Astrocyte (in vitro differentiated cells and primary cell): ENCODE measurements around the gene ZNF22. TPM values are rescaled to one million over a fixed set of nuclear protein-coding genes. Genes with fewer than 3 reads are reported as not detected.

Source experiments
- DNase-seq: peaks from one replicate; pipeline ENCODE4 v3.0.0-alpha.2; 2010; ENCODE audit warnings: low read depth
- FAIRE-seq: peaks from 2 replicates; lab custom pipeline; 2011; peaks lifted over from hg19 to GRCh38; lab: Jason Lieb, UNC
- H2AFZ ChIP-seq: 2 replicates; pipeline ENCODE4 v1.6.0; 2012; ENCODE audit warnings: low read depth, low read length, inconsistent platforms
- H3K27ac ChIP-seq: 2 replicates; pipeline ENCODE4 v1.5.1; 2011; ENCODE audit warnings: low read depth, low read length, inconsistent platforms
- H3K27me3 ChIP-seq: 2 replicates; pipeline ENCODE4 v1.6.0; 2011; ENCODE audit warnings: low read length, inconsistent platforms; ENCODE audit not compliant: insufficient read depth
- H3K36me3 ChIP-seq: 2 replicates; pipeline ENCODE4 v1.5.1; 2011; ENCODE audit warnings: low read length, inconsistent platforms; ENCODE audit not compliant: insufficient read depth
- H3K4me1 ChIP-seq: 2 replicates; pipeline ENCODE4 v1.5.1; 2011; ENCODE audit warnings: low read length, inconsistent platforms; ENCODE audit not compliant: insufficient read depth
- H3K4me2 ChIP-seq: 2 replicates; pipeline ENCODE4 v1.6.0; 2012; ENCODE audit warnings: low read length, inconsistent platforms
- H3K4me3 ChIP-seq: 2 replicates; pipeline ENCODE4 v1.5.1; 2011; ENCODE audit warnings: low read depth, mild to moderate bottlenecking, low read length, inconsistent platforms; ENCODE audit not compliant: insufficient read depth
- H3K79me2 ChIP-seq: 2 replicates; pipeline ENCODE4 v1.6.0; 2012; ENCODE audit warnings: mild to moderate bottlenecking, low read length, inconsistent platforms; ENCODE audit not compliant: insufficient read depth
- H3K9ac ChIP-seq: 2 replicates; pipeline ENCODE4 v1.6.0; 2012; ENCODE audit warnings: mild to moderate bottlenecking, low read length, inconsistent platforms
- H3K9me3 ChIP-seq: 2 replicates; pipeline ENCODE4 v1.5.1; 2012; ENCODE audit warnings: low read depth, mild to moderate bottlenecking, low read length, inconsistent platforms; ENCODE audit not compliant: insufficient read depth
- H4K20me1 ChIP-seq: 2 replicates; pipeline ENCODE4 v1.6.0; 2012; ENCODE audit warnings: low read length, inconsistent platforms; ENCODE audit not compliant: insufficient read depth
- H3K27ac Mint-ChIP-seq: one replicate; pipeline ENCODE4 v1.8.0; 2021; ENCODE audit warnings: mild to moderate bottlenecking, mixed read lengths; ENCODE audit not compliant: unreplicated experiment
- H3K27me3 Mint-ChIP-seq: one replicate; pipeline ENCODE4 v1.8.0; 2021; ENCODE audit warnings: low read depth, mixed read lengths; ENCODE audit not compliant: unreplicated experiment
- H3K36me3 Mint-ChIP-seq: one replicate; pipeline ENCODE4 v1.8.0; 2021; ENCODE audit warnings: low read depth, mixed read lengths; ENCODE audit not compliant: unreplicated experiment
- H3K4me1 Mint-ChIP-seq: one replicate; pipeline ENCODE4 v1.8.0; 2021; ENCODE audit warnings: low read depth, mixed read lengths; ENCODE audit not compliant: unreplicated experiment
- H3K4me3 Mint-ChIP-seq: one replicate; pipeline ENCODE4 v1.8.0; 2021; ENCODE audit warnings: mild to moderate bottlenecking, moderate library complexity, mixed read lengths; ENCODE audit not compliant: unreplicated experiment
- H3K9me3 Mint-ChIP-seq: one replicate; pipeline ENCODE4 v1.8.0; 2021; ENCODE audit warnings: mild to moderate bottlenecking, mixed read lengths; ENCODE audit not compliant: unreplicated experiment
- CTCF ChIP-seq: IDR thresholded peaks from 2 replicates; pipeline ENCODE4 v1.5.1; 2011; ENCODE audit warnings: low read depth, mild to moderate bottlenecking, inconsistent platforms, low read length, moderate library complexity; ENCODE audit not compliant: insufficient read depth
- EZH2 ChIP-seq: IDR thresholded peaks from 2 replicates; pipeline ENCODE4 v1.6.1; 2012; ENCODE audit warnings: mild to moderate bottlenecking, low read length, inconsistent platforms; ENCODE audit not compliant: insufficient read depth
- total RNA-seq: library from RNA; stranded (reverse); gene quantifications from 2 replicates; pipeline ENCODE4 v1.2.1, GENCODE V29; 2021

The ZNF22 gene
- total RNA-seq, 1 donor from 2014 or later, result 12.0 TPM

GRCh38 chr10:44963772-44964633 lies 36.7 kb upstream of the ZNF22 start:
- Mint-ChIP-seq H3K27me3 (no peaks in the 10 kb centered on the region), H3K4me3 (no peak overlapping the region), H3K36me3 (no peaks in the 10 kb centered on the region), H3K9me3 (no peaks in the 10 kb centered on the region), H3K27ac (peak overlapping the region; percentile 43), H3K4me1 (peaks cover 73% of the 10 kb centered on the region)
- Histone ChIP-seq H4K20me1 (no peaks in the 10 kb centered on the region), H3K27me3 (no peaks in the 10 kb centered on the region), H2AFZ (peak overlapping the region; percentile 48), H3K4me1 (peaks cover 30% of the 10 kb centered on the region), H3K27ac (no peak overlapping the region), H3K36me3 (no peaks in the 10 kb centered on the region), H3K9me3 (no peaks in the 10 kb centered on the region), H3K9ac (no peak overlapping the region), H3K4me3 (no peak overlapping the region), H3K79me2 (no peaks in the 10 kb centered on the region), H3K4me2 (peak overlapping the region; percentile 26)
- TF ChIP-seq EZH2, result no peak
- TF ChIP-seq CTCF, result no peak
- no peak for FAIRE-seq
- no peak for DNase-seq

GRCh38 chr10:44965104-44965503 lies 35.6 kb upstream of the ZNF22 start:
- TF ChIP-seq CTCF (no peak), EZH2 (no peak)
- Histone ChIP-seq H3K4me1 (peaks cover 24% of the 10 kb centered on the region), H2AFZ (no peak overlapping the region), H3K27me3 (no peaks in the 10 kb centered on the region), H3K9me3 (no peaks in the 10 kb centered on the region), H3K27ac (no peak overlapping the region), H3K36me3 (no peaks in the 10 kb centered on the region), H4K20me1 (no peaks in the 10 kb centered on the region), H3K4me3 (no peak overlapping the region), H3K9ac (no peak overlapping the region), H3K4me2 (no peak overlapping the region), H3K79me2 (no peaks in the 10 kb centered on the region)
- DNase-seq, result no peak
- FAIRE-seq, result no peak
- Mint-ChIP-seq H3K27ac (peak overlapping the region; percentile 43), H3K36me3 (no peaks in the 10 kb centered on the region), H3K9me3 (no peaks in the 10 kb centered on the region), H3K4me1 (peaks cover 73% of the 10 kb centered on the region), H3K27me3 (no peaks in the 10 kb centered on the region), H3K4me3 (peak overlapping the region; percentile 46)

GRCh38 chr10:44965651-44966097 lies 35.0 kb upstream of the ZNF22 start:
- no peak overlapping the region for H3K27ac ChIP-seq
- H3K36me3 Mint-ChIP-seq, result peaks cover 4% of the 10 kb centered on the region

More at GRCh38 chr10:44965651-44966097, 35.0 kb upstream of the ZNF22 start:
- Mint-ChIP-seq H3K4me1 (peaks cover 69% of the 10 kb centered on the region), H3K27ac (no peak overlapping the region), H3K9me3 (no peaks in the 10 kb centered on the region), H3K4me3 (peak overlapping the region; percentile 2), H3K27me3 (no peaks in the 10 kb centered on the region)
- Histone ChIP-seq H3K36me3 (no peaks in the 10 kb centered on the region), H3K4me1 (peaks cover 22% of the 10 kb centered on the region), H3K4me2 (no peak overlapping the region), H3K4me3 (no peak overlapping the region), H3K9ac (no peak overlapping the region), H2AFZ (no peak overlapping the region), H3K27me3 (no peaks in the 10 kb centered on the region), H3K79me2 (no peaks in the 10 kb centered on the region), H4K20me1 (no peaks in the 10 kb centered on the region), H3K9me3 (no peaks in the 10 kb centered on the region)
- DNase-seq (no peak), FAIRE-seq (no peak)
- TF ChIP-seq CTCF, result no peak
- TF ChIP-seq EZH2, result no peak
